ENCODE data around the gene C1orf50.
A peak's percentile ranks its signal among the peaks of the same experiment; 100 is the strongest.

Gene C1orf50

DNA sequence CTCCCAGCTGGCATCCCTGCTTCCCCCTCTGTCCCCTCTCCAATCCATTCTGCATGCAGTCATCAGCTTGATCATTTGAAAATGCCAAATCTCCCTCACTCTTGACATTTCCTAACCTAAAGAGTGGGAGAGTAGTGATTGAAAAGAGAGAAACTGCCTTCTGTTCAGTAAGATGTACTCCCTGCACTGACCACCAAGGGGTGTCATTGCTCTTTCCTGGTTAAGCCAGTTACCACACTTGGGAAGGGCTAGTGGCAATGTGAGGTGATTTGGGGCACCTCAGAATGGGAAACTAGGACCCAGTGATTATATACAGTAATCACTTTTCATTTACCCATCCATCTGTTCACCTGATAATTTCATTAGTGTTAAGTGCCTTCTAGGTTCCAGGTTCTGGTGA is 10.8 kb downstream of the C1orf50 start (continued):
- TF ChIP-seq, protein P1, sequence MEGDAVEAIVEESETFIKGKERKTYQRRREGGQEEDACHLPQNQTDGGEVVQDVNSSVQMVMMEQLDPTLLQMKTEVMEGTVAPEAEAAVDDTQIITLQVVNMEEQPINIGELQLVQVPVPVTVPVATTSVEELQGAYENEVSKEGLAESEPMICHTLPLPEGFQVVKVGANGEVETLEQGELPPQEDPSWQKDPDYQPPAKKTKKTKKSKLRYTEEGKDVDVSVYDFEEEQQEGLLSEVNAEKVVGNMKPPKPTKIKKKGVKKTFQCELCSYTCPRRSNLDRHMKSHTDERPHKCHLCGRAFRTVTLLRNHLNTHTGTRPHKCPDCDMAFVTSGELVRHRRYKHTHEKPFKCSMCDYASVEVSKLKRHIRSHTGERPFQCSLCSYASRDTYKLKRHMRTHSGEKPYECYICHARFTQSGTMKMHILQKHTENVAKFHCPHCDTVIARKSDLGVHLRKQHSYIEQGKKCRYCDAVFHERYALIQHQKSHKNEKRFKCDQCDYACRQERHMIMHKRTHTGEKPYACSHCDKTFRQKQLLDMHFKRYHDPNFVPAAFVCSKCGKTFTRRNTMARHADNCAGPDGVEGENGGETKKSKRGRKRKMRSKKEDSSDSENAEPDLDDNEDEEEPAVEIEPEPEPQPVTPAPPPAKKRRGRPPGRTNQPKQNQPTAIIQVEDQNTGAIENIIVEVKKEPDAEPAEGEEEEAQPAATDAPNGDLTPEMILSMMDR (tag by site-specific recombination; IDR thresholded peaks at IDR 0.05) = peak; percentile 64

DNA sequence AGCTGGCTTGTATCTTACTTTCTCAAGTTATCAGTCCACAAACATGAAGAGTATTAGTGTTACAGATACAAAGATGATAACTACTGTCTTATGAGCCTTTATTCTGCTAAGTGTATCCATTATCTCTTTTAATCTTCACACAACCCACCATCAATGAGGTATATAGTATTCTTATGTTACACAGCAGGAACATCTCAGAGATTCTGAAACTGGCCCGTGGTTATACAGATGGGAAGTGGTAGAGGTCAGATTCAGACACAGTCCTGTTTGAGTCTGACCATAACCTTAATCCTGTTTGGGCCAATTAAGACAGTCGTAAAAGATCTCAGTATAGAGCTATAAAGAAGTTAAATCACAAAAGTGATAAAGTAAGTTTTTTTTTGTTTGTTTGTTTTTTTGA is 12.7 kb downstream of the C1orf50 start:
- peaks cover 4 to 94% of the 10 kb centered on the region in 2 experiments; a peak in 2 of 3 replicates for H3K36me3 ChIP-seq (ENCODE audit: control insufficient read depth in 2 of 2, insufficient read depth in 1 of 2, low read length in 2 of 2)
- POLR2A ChIA-PET = interaction anchor here (1.4 kb wide), 1 partner anchor 13 kb away, joined by 8 read pairs; the partner anchor contains the start of genes C1orf50 and P3H1
- no peak overlapping the region for H3K4me3 ChIP-seq (ENCODE audit: low read depth, low read length)
- H3K27ac ChIP-seq (ENCODE audit: extremely low read depth, low read depth, low read length) = no peak overlapping the region
- H3K9me3 ChIP-seq (ENCODE audit: control insufficient read depth, insufficient read depth, low read depth, low read length) = no peaks in the 10 kb centered on the region
- no peaks in the 10 kb centered on the region for H3K4me1 ChIP-seq (ENCODE audit: control insufficient read depth, insufficient read depth, low read length)
- CTCF ChIA-PET = interaction anchor here (0.6 to 5.0 kb wide), 4 partner anchors 8 to 515 kb away, joined by 3 to 79 read pairs (median 5); no protein-coding TSS in a partner anchor
- TF ChIP-seq, protein P2, sequence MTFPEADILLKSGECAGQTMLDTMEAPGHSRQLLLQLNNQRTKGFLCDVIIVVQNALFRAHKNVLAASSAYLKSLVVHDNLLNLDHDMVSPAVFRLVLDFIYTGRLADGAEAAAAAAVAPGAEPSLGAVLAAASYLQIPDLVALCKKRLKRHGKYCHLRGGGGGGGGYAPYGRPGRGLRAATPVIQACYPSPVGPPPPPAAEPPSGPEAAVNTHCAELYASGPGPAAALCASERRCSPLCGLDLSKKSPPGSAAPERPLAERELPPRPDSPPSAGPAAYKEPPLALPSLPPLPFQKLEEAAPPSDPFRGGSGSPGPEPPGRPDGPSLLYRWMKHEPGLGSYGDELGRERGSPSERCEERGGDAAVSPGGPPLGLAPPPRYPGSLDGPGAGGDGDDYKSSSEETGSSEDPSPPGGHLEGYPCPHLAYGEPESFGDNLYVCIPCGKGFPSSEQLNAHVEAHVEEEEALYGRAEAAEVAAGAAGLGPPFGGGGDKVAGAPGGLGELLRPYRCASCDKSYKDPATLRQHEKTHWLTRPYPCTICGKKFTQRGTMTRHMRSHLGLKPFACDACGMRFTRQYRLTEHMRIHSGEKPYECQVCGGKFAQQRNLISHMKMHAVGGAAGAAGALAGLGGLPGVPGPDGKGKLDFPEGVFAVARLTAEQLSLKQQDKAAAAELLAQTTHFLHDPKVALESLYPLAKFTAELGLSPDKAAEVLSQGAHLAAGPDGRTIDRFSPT (tag by site-specific recombination; IDR thresholded peaks at IDR 0.05) = no peak
- TF ChIP-seq PRDM1 (tag by site-specific recombination; IDR thresholded peaks at IDR 0.05) (no peak), ZSCAN30 (tag by site-specific recombination; IDR thresholded peaks at IDR 0.05) (no peak), ZFP3 (tag by site-specific recombination; IDR thresholded peaks at IDR 0.05; ENCODE audit: low read depth) (no peak), GLIS1 (tag by site-specific recombination; IDR thresholded peaks at IDR 0.05) (no peak), ZNF274 (IDR thresholded peaks at IDR 0.05; ENCODE audit: low read length) (no peak), ZNF274 (tag by site-specific recombination; IDR thresholded peaks at IDR 0.05; ENCODE audit: borderline replicate concordance) (no peak), ZNF624 (tag by site-specific recombination; IDR thresholded peaks at IDR 0.05) (no peak)

DNA sequence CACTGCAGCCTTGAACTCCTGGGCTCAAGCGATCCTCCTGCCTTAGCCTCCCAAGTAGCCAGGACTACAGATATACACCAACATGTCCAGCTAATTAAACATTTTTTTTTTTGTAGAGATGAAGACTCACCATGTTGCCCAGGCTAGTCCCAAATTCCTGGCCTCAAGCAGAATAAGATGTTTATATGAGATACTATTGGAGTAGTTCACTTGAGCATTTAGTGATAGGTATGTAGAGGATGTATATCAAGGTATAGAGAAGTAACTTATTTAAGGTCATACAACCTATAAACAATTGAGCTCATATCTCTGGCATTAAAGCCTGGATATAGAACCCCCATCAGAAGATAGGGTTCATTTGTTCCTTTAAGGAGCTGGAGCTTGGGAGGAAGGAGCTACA is 13.1 kb downstream of the C1orf50 start:
- no peak overlapping the region for H3K4me3 ChIP-seq (ENCODE audit: low read depth, low read length)
- H3K4me1 ChIP-seq (ENCODE audit: control insufficient read depth, insufficient read depth, low read length) = no peaks in the 10 kb centered on the region
- no peaks in the 10 kb centered on the region for H3K9me3 ChIP-seq (ENCODE audit: control insufficient read depth, insufficient read depth, low read depth, low read length)
- no peak overlapping the region for H3K27ac ChIP-seq (ENCODE audit: extremely low read depth, low read depth, low read length)
- ChIA-PET CTCF (interaction anchor here (0.6 to 5.0 kb wide), 5 partner anchors 9 to 515 kb away, joined by 3 to 79 read pairs (median 4); no protein-coding TSS in a partner anchor), POLR2A (interaction anchor here (1.4 kb wide), 1 partner anchor 13 kb away, joined by 8 read pairs; the partner anchor contains the start of genes C1orf50 and P3H1)
- peaks cover 4 to 92% of the 10 kb centered on the region in 2 experiments; a peak in 2 of 3 replicates for H3K36me3 ChIP-seq (ENCODE audit: control insufficient read depth in 2 of 2, insufficient read depth in 1 of 2, low read length in 2 of 2)
- TF ChIP-seq ZSCAN30 (tag by site-specific recombination; IDR thresholded peaks at IDR 0.05) = no peak
- TF ChIP-seq ZNF549 (tag by site-specific recombination; IDR thresholded peaks at IDR 0.05) = no peak
- peak; percentile 91 for TF ChIP-seq ZNF664 (tag by site-specific recombination; IDR thresholded peaks at IDR 0.05)
- TF ChIP-seq ZNF140 (tag by site-specific recombination; IDR thresholded peaks at IDR 0.05) = no peak
- TF ChIP-seq, protein P3, sequence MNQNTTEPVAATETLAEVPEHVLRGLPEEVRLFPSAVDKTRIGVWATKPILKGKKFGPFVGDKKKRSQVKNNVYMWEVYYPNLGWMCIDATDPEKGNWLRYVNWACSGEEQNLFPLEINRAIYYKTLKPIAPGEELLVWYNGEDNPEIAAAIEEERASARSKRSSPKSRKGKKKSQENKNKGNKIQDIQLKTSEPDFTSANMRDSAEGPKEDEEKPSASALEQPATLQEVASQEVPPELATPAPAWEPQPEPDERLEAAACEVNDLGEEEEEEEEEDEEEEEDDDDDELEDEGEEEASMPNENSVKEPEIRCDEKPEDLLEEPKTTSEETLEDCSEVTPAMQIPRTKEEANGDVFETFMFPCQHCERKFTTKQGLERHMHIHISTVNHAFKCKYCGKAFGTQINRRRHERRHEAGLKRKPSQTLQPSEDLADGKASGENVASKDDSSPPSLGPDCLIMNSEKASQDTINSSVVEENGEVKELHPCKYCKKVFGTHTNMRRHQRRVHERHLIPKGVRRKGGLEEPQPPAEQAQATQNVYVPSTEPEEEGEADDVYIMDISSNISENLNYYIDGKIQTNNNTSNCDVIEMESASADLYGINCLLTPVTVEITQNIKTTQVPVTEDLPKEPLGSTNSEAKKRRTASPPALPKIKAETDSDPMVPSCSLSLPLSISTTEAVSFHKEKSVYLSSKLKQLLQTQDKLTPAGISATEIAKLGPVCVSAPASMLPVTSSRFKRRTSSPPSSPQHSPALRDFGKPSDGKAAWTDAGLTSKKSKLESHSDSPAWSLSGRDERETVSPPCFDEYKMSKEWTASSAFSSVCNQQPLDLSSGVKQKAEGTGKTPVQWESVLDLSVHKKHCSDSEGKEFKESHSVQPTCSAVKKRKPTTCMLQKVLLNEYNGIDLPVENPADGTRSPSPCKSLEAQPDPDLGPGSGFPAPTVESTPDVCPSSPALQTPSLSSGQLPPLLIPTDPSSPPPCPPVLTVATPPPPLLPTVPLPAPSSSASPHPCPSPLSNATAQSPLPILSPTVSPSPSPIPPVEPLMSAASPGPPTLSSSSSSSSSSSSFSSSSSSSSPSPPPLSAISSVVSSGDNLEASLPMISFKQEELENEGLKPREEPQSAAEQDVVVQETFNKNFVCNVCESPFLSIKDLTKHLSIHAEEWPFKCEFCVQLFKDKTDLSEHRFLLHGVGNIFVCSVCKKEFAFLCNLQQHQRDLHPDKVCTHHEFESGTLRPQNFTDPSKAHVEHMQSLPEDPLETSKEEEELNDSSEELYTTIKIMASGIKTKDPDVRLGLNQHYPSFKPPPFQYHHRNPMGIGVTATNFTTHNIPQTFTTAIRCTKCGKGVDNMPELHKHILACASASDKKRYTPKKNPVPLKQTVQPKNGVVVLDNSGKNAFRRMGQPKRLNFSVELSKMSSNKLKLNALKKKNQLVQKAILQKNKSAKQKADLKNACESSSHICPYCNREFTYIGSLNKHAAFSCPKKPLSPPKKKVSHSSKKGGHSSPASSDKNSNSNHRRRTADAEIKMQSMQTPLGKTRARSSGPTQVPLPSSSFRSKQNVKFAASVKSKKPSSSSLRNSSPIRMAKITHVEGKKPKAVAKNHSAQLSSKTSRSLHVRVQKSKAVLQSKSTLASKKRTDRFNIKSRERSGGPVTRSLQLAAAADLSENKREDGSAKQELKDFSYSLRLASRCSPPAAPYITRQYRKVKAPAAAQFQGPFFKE (tag by site-specific recombination; IDR thresholded peaks at IDR 0.05; ENCODE audit: borderline replicate concordance) = no peak
